NOMO-1 treated with dmso at 0.1 percent for 144 hours (cell line): Measurements from ENCODE around the gene YWHAB.
"Not testable (repeated sequence)": the region's sequence is repeated elsewhere in the genome, so short reads cannot be mapped to it uniquely, and the experiment has no call there.

ENCODE experiments used
- DNase-seq: peaks from one replicate; lab custom pipeline; 2025; ENCODE audit not compliant: unreplicated experiment; lab: John Stamatoyannopoulos, UW

Gene YWHAB

GRCh38 chr20:44885392-44886265 is at the start of gene YWHAB:
YWHAB (plus strand) TSS chr20:44885705; CDS start chr20:44901534, 15,829 bp downstream.
- DNase-seq: peak; percentile 99

- no peak for DNase-seq
Measured at GRCh38 chr20:44836601-44837120, 48.8 kb upstream of the YWHAB start.

GRCh38 chr20:44837946-44838345 is 47.6 kb upstream of the YWHAB start:
- no peak for DNase-seq

- DNase-seq: no peak
Measured at GRCh38 chr20:44838521-44838920, 47.0 kb upstream of the YWHAB start.

- no peak for DNase-seq
Measured at GRCh38 chr20:44839481-44839880, 46.0 kb upstream of the YWHAB start.

- no peak for DNase-seq
Measured at GRCh38 chr20:44840826-44841225, 44.7 kb upstream of the YWHAB start.

- DNase-seq: no peak
Measured at GRCh38 chr20:44841955-44842354, 43.5 kb upstream of the YWHAB start.

GRCh38 chr20:44843876-44844275 is 41.6 kb upstream of the YWHAB start:
- DNase-seq: no peak

- DNase-seq: no peak
Measured at GRCh38 chr20:44848254-44849015, 37.1 kb upstream of the YWHAB start.

- no peak for DNase-seq
Measured at GRCh38 chr20:44849703-44850102, 35.8 kb upstream of the YWHAB start.

GRCh38 chr20:44850272-44850671 is 35.2 kb upstream of the YWHAB start:
- DNase-seq: no peak

- no peak for DNase-seq
Measured at GRCh38 chr20:44850837-44851236, 34.7 kb upstream of the YWHAB start.

GRCh38 chr20:44851545-44851944 is 34.0 kb upstream of the YWHAB start:
- no peak for DNase-seq

- DNase-seq: no peak
Measured at GRCh38 chr20:44856442-44856841, 29.1 kb upstream of the YWHAB start.

- no peak for DNase-seq
Measured at GRCh38 chr20:44856856-44857448, 28.6 kb upstream of the YWHAB start.

GRCh38 chr20:44858606-44859360 is 26.7 kb upstream of the YWHAB start:
- no peak for DNase-seq

- DNase-seq: no peak
Measured at GRCh38 chr20:44861531-44862006, 23.9 kb upstream of the YWHAB start.

GRCh38 chr20:44862286-44862685 is 23.2 kb upstream of the YWHAB start:
- no peak for DNase-seq

GRCh38 chr20:44863365-44864084 is 22.0 kb upstream of the YWHAB start:
- DNase-seq: not testable (repeated sequence)

- not testable (repeated sequence) for DNase-seq
Measured at GRCh38 chr20:44864493-44864892, 21.0 kb upstream of the YWHAB start.
